A673 (cell line): ENCODE results near the gene GSG1. TPM values are rescaled to one million over a fixed set of nuclear protein-coding genes. Genes with fewer than 3 reads are reported as not detected.
"Not testable (repeated sequence)": the region's sequence is repeated elsewhere in the genome, so short reads cannot be mapped to it uniquely, and the experiment has no call there.

Experiments used
- BruUV-seq: library from RNA; stranded (reverse); fragments of 400-500 nt; replicated peaks from 2 replicates; lab custom pipeline; 2021; lab: Mats Ljungman, UMichigan
- CTCF ChIA-PET: fragments of 300-600 bp; sonication (Branson Sonifier 250); formaldehyde crosslinking; loops from one replicate; lab custom pipeline; 2022; ENCODE audit warnings: antibody characterized with exemption; lab: Charles Lee
- POLR2A ChIA-PET: fragments of 300-600 bp; sonication (Branson Sonifier 250); formaldehyde crosslinking; loops from one replicate; lab custom pipeline; 2022; ENCODE audit warnings: antibody characterized with exemption; ENCODE audit not compliant: low non-redundant PET; lab: Charles Lee
- DNase-seq: peaks from one replicate; pipeline ENCODE4 v3.0.0-alpha.2; 2015; ENCODE audit warnings: low spot score
- H3K27ac ChIP-seq: fragments of 200-600 bp; sonication (generic); 2 replicates; pipeline ENCODE4 v1.5.1; 2016; ENCODE audit warnings: mixed run types, low read depth, mild to moderate bottlenecking, mixed read lengths, antibody characterized with exemption, low read length; ENCODE audit not compliant: poor library complexity, severe bottlenecking
- H3K27me3 ChIP-seq: fragments of 200-600 bp; sonication (generic); replicated peaks from 2 replicates; pipeline ENCODE4 v1.6.1; 2017; ENCODE audit warnings: mixed run types, low read depth, mild to moderate bottlenecking, mixed read lengths, antibody characterized with exemption, low read length; ENCODE audit not compliant: insufficient read depth, poor library complexity
- H3K36me3 ChIP-seq: fragments of 200-600 bp; sonication (generic); 2 replicates; pipeline ENCODE4 v1.6.1; 2016; ENCODE audit warnings: mixed run types, mild to moderate bottlenecking, mixed read lengths, antibody characterized with exemption, low read length; ENCODE audit not compliant: insufficient read depth, poor library complexity, severe bottlenecking
- H3K4me1 ChIP-seq: fragments of 200-600 bp; sonication (generic); 2 replicates; pipeline ENCODE4 v1.6.1; 2017; ENCODE audit warnings: mixed run types, mild to moderate bottlenecking, mixed read lengths, antibody characterized with exemption, low read length; ENCODE audit not compliant: insufficient read depth, poor library complexity, severe bottlenecking
- H3K4me3 ChIP-seq: fragments of 200-600 bp; sonication (generic); 2 replicates; pipeline ENCODE4 v1.5.1; 2016; ENCODE audit warnings: low read depth, mixed run types, mild to moderate bottlenecking, mixed read lengths, low read length; ENCODE audit not compliant: poor library complexity, severe bottlenecking
- H3K9me3 ChIP-seq: fragments of 200-600 bp; sonication (generic); 2 replicates; pipeline ENCODE4 v1.6.1; 2016; ENCODE audit warnings: mixed run types, low read depth, mild to moderate bottlenecking, mixed read lengths, antibody characterized with exemption, low read length; ENCODE audit not compliant: poor library complexity, severe bottlenecking
- CTCF ChIP-seq: fragments of 300-800, 200-600 bp; sonication (generic); conservative IDR thresholded peaks from 2 replicates; pipeline ENCODE4 v1.5.1; 2017; ENCODE audit warnings: low read depth, mild to moderate bottlenecking, antibody characterized with exemption, low read length, moderate library complexity, mixed read lengths
- intact Hi-C: fragments of 100-400 bp; cut with micrococcal nuclease; formaldehyde crosslinking; loops from one replicate; pipeline ENCODE4 v1.10.0; 2022; ENCODE audit not compliant: unreplicated experiment
- total RNA-seq: library from RNA; stranded (reverse); gene quantifications from 2 replicates; pipeline ENCODE4 v1.2.3, GENCODE V29; 2021

GSG1 gene
- total RNA-seq, 1 experiment from 2014 or later: 0.24 TPM

GRCh38 chr12:13036881-13037280 is 66.6 kb downstream of the GSG1 start:
- Histone ChIP-seq H3K27ac (no peak overlapping the region), H3K36me3 (no peaks in the 10 kb centered on the region), H3K4me1 (no peaks in the 10 kb centered on the region), H3K4me3 (no peak overlapping the region), H3K27me3 (no peaks in the 10 kb centered on the region), H3K9me3 (no peaks in the 10 kb centered on the region)
- no TSS peak for BruUV-seq
- intact Hi-C loops: no loop called here
- DNase-seq: no peak
- ChIA-PET POLR2A (no interaction called here), CTCF (no interaction called here)
- TF ChIP-seq CTCF: no peak

GRCh38 chr12:13035335-13035734 is 68.1 kb downstream of the GSG1 start:
- CTCF ChIA-PET, H3K27ac ChIP-seq, H3K36me3 ChIP-seq, H3K27me3 ChIP-seq, intact Hi-C loops, H3K9me3 ChIP-seq, H3K4me3 ChIP-seq, BruUV-seq, H3K4me1 ChIP-seq, DNase-seq, POLR2A ChIA-PET: not testable (repeated sequence)

Other genes starting within 250 kb of the GSG1 start
- 0.22 and 0.56 TPM in 2 replicates for gene GPRC5A, start 212.1 kb downstream of the GSG1 start, total RNA-seq
- not detected in 2 replicates for gene GPRC5D, start 151.5 kb downstream of the GSG1 start, total RNA-seq
- gene HEBP1, start 103.4 kb downstream of the GSG1 start, total RNA-seq: 26.7 and 28.1 TPM in 2 replicates
- gene FAM234B, start 59.3 kb downstream of the GSG1 start, total RNA-seq: 11.8 and 13.2 TPM in 2 replicates
- gene EMP1, start 93.1 kb upstream of the GSG1 start, total RNA-seq: 39.9 and 66.5 TPM in 2 replicates